SK-N-MC (cell line): ENCODE measurements around the gene GALNT15.

ENCODE experiments used
- DNase-seq: peaks from one replicate; pipeline ENCODE4 v3.0.0-alpha.2; 2011; ENCODE audit warnings: low read depth, low spot score
- H3K27ac ChIP-seq: fragments of 200-600 bp; sonication (generic); 2 replicates; pipeline ENCODE4 v1.5.1; 2016; ENCODE audit warnings: mixed run types
- H3K36me3 ChIP-seq: fragments of 200-600 bp; sonication (generic); 2 replicates; pipeline ENCODE4 v1.6.1; 2017; ENCODE audit warnings: antibody characterized with exemption, low read length, mixed read lengths; ENCODE audit not compliant: insufficient read depth
- H3K4me3 ChIP-seq: fragments of 200-600 bp; sonication (generic); 2 replicates; pipeline ENCODE4 v1.5.1; 2016
- H3K9ac ChIP-seq: fragments of 200-600 bp; sonication (generic); 2 replicates; pipeline ENCODE4 v1.8.0; 2017; ENCODE audit warnings: mixed run types, mixed read lengths; ENCODE audit not compliant: insufficient read length
- H3K9me3 ChIP-seq: fragments of 200-600 bp; sonication (generic); 2 replicates; pipeline ENCODE4 v1.6.1; 2017; ENCODE audit warnings: low read depth, mild to moderate bottlenecking, antibody characterized with exemption, low read length, moderate library complexity, mixed read lengths
- EZH2 ChIP-seq: fragments of 200-600 bp; sonication (generic); IDR thresholded peaks from one replicate; pipeline ENCODE4 v1.6.1; 2017; ENCODE audit warnings: antibody characterized with exemption
- FOXP2 ChIP-seq: optimal IDR thresholded peaks from 2 replicates; pipeline ENCODE3; 2011; ENCODE audit warnings: mild to moderate bottlenecking, moderate library complexity; ENCODE audit not compliant: insufficient read depth; ENCODE audit errors: extremely low read length, control extremely low read depth
- POLR2AphosphoS5 ChIP-seq: IDR thresholded peaks from 2 replicates; pipeline ENCODE4 v1.6.1; 2012; ENCODE audit warnings: mild to moderate bottlenecking, low read depth, low read length, borderline replicate concordance

The GALNT15 gene

DNA sequence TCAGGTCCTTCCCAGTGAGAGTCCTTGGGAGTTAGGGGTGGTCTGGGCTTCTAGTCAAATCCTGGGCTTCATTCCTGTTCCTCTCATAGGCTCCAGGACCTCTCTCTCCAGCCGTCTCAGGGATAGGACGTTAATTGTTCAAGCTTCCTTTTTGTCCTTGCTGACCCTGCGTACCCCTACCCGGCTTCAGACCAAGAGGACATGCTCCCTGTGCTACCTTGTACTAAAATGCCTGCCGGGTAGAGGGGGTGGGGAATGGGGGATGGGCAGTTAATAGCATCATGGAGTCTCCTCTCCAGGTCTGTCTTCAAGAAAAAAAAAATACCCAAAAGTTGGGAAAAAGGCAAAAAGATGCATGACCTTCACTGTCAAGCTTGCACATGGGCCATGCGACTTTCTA lies 36.5 kb upstream of the GALNT15 start:
- no peak for DNase-seq
- TF ChIP-seq FOXP2 (no peak), EZH2 (no peak), POLR2AphosphoS5 (no peak)
- H3K9ac ChIP-seq, result no peak overlapping the region
- H3K4me3 ChIP-seq, result no peak overlapping the region
- no peaks in the 10 kb centered on the region for H3K36me3 ChIP-seq
- H3K9me3 ChIP-seq, result no peaks in the 10 kb centered on the region
- no peak overlapping the region for H3K27ac ChIP-seq

GRCh38 chr3:16140116-16140893 lies 34.2 kb upstream of the GALNT15 start:
- TF ChIP-seq POLR2AphosphoS5, result no peak
- no peak for TF ChIP-seq FOXP2
- no peak for TF ChIP-seq EZH2
- no peaks in the 10 kb centered on the region for H3K9me3 ChIP-seq
- no peak overlapping the region for H3K27ac ChIP-seq
- no peak for DNase-seq
- H3K36me3 ChIP-seq, result no peaks in the 10 kb centered on the region
- no peak overlapping the region for H3K9ac ChIP-seq
- no peak overlapping the region for H3K4me3 ChIP-seq

DNA sequence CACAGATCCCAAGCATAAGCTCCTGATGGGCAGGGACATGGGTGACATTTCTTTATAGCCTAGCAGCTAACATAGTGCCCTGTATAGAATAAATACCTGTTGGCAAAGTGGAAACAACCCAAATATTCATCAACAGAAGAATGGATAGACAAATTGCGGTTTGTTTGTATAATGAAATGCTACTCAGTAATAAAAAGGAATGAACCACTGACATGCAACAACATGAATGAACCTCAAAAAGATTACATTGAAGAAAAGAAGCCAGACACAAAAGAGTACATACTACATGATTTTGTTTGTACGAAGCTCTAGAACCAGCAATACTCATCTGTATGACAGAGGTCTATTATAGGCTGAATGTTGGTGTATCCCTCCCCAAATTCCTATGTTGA lies 33.6 kb upstream of the GALNT15 start:
- Histone ChIP-seq H3K36me3 (no peaks in the 10 kb centered on the region), H3K4me3 (no peak overlapping the region), H3K9ac (no peak overlapping the region), H3K9me3 (no peaks in the 10 kb centered on the region), H3K27ac (no peak overlapping the region)
- TF ChIP-seq EZH2 (no peak), FOXP2 (no peak), POLR2AphosphoS5 (no peak)
- DNase-seq, result no peak

DNA sequence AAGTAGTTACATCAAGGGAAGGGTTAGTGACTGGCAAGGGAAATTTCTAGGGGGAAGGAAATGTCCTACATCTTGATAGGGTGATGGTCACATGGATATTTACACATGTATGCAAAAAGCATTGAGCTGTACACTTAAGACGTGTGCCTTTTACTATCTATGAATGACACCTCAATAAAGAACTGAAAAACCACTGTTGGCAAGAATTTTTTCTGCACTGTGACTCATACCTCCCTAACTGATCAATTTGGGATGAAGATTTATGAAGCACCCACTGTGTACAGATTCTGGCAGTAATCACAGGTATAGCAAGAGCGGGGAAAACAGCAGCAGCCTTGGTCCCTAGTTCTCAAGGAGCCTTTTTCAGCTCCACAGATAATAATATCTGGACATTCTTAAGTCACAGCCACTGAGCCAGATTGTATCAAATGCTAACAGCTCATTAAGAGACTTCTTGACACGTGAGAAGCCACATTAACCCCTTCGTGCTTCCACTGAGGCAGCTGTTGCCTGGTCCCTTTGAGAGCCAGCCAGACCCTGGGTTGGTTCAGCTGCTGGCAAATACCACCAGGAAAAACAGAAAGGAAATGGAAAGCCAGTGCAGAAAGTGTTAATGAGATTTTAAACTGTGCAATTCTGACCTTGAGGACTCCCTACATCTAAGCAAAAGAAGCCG lies 32.0 kb upstream of the GALNT15 start:
- Histone ChIP-seq H3K9ac (no peak overlapping the region), H3K9me3 (no peaks in the 10 kb centered on the region), H3K4me3 (no peak overlapping the region), H3K36me3 (no peaks in the 10 kb centered on the region), H3K27ac (no peak overlapping the region)
- no peak for DNase-seq
- TF ChIP-seq EZH2, result no peak
- no peak for TF ChIP-seq FOXP2
- no peak for TF ChIP-seq POLR2AphosphoS5

DNA sequence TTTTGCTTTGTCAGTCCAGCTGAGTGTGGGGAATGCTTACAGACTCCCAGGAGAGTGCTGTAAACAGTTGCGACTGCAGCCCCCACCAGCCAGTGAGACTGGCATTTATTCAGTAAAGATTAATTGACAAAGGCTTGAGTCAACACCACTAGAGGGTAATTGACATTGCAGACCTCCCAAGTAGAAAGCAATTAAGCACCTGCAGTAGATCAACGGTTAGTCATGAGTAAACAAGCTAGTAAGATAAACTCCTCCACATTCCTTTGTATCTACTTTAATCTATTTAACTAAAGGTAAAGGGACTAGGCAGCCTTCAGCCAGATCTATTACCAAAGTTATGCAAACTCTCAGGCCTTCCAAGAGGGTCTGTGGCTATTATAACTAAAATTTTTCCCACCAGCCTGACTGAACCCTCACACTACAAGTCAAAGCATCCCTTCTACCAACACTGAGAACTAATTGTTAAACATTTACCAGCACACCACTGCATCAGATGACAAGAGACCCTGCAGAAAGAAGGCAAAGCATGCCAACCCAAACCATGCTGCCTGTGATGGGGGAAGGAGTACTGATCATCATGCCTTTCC lies 30.5 kb upstream of the GALNT15 start:
- Histone ChIP-seq H3K36me3 (no peaks in the 10 kb centered on the region), H3K9ac (no peak overlapping the region), H3K4me3 (no peak overlapping the region), H3K9me3 (no peaks in the 10 kb centered on the region), H3K27ac (no peak overlapping the region)
- DNase-seq, result no peak
- TF ChIP-seq EZH2 (no peak), POLR2AphosphoS5 (no peak), FOXP2 (no peak)

DNA sequence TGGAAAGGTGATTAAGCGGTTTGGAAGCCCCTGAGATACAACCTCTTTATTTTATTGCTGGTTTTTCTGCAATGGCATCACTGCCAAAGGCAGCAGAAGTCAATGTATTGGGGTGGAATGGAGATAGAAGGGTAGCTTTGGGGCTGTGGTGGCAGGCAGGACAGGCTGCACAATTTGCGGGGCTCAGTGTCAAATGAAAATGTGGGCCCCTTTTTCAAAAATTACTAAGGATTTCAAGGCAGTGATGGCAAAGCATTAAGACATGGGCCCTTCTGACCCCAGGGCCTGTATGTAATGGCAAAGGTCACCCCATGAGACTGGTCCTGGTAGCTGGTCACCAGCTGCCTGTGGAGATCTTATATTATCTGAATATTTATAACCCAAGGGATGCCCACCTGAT lies 29.3 kb upstream of the GALNT15 start:
- H3K9ac ChIP-seq, result no peak overlapping the region
- no peaks in the 10 kb centered on the region for H3K36me3 ChIP-seq
- no peak overlapping the region for H3K4me3 ChIP-seq
- no peak for DNase-seq
- TF ChIP-seq EZH2 (no peak), FOXP2 (no peak), POLR2AphosphoS5 (no peak)
- no peak overlapping the region for H3K27ac ChIP-seq
- H3K9me3 ChIP-seq, result no peaks in the 10 kb centered on the region

DNA sequence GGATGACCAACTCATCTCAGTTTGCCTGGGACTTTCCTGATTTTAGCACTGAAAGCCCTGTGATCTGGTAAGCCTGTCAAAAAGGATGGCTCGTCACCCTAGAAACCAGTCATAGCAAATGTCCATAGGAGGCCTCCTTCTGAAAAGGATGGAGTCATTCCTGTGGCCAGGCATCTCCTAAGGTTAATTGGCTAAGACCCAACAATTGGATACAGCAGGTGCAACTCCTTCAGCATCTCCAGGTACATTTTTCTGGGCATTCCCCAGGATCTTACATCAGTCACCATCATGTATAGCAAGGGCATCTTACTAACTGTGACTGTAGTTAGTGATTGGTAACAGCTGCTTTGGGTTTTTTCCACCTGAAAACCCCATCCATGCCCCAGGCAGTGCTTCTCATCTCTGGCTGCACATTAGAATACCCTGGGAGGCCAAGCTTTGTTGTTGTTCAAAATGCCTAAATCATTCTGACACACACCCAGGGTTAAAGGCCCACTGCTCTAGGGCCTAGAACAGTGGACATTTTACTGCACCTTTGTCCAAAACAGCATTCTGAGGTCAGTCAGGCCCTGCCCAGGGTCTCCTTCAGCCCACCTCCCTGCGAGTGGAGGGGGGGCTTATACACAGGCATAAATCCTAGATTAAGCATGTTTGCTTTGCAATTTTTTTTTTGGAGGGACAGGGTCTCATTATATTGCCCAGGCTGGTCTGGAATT lies 28.3 kb upstream of the GALNT15 start:
- Histone ChIP-seq H3K27ac (no peak overlapping the region), H3K9me3 (no peaks in the 10 kb centered on the region), H3K4me3 (no peak overlapping the region), H3K9ac (no peak overlapping the region), H3K36me3 (no peaks in the 10 kb centered on the region)
- no peak for DNase-seq
- no peak for TF ChIP-seq POLR2AphosphoS5
- TF ChIP-seq EZH2, result no peak
- TF ChIP-seq FOXP2, result no peak

GRCh38 chr3:16147220-16147994 lies 27.1 kb upstream of the GALNT15 start:
- no peak for DNase-seq
- H3K9me3 ChIP-seq, result no peaks in the 10 kb centered on the region
- no peaks in the 10 kb centered on the region for H3K36me3 ChIP-seq
- no peak overlapping the region for H3K4me3 ChIP-seq
- H3K9ac ChIP-seq, result no peak overlapping the region
- H3K27ac ChIP-seq, result no peak overlapping the region
- TF ChIP-seq POLR2AphosphoS5 (no peak), EZH2 (no peak), FOXP2 (no peak)
